ENCODE data around the gene BEND5.

DNA sequence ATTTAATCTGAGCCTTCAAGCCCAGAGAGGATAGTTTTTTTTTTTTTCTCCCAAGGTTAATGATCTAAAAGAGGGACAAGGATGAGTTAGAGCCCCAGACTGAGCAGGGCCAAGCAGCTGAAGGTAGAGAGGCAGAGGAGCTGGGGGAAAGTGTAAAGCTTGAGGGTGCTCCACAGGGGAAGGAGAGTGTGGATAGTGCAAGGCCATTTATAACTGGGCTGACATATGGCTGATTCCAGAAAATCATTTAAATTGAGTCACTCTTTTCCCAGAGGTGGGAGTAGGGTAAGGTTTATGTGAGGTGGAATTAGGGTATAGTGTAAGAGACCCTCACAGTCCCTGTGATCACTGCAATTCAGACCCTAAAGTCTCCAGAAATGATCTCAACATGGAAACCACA, 55.8 kb downstream of the BEND5 start:
- TF ChIP-seq, protein P1, sequence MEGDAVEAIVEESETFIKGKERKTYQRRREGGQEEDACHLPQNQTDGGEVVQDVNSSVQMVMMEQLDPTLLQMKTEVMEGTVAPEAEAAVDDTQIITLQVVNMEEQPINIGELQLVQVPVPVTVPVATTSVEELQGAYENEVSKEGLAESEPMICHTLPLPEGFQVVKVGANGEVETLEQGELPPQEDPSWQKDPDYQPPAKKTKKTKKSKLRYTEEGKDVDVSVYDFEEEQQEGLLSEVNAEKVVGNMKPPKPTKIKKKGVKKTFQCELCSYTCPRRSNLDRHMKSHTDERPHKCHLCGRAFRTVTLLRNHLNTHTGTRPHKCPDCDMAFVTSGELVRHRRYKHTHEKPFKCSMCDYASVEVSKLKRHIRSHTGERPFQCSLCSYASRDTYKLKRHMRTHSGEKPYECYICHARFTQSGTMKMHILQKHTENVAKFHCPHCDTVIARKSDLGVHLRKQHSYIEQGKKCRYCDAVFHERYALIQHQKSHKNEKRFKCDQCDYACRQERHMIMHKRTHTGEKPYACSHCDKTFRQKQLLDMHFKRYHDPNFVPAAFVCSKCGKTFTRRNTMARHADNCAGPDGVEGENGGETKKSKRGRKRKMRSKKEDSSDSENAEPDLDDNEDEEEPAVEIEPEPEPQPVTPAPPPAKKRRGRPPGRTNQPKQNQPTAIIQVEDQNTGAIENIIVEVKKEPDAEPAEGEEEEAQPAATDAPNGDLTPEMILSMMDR (conservative IDR thresholded peaks at IDR 0.05) = no peak
- TF ChIP-seq EZH2 (IDR thresholded peaks at IDR 0.05; ENCODE audit: low read depth) = no peak

Measured in PC-9 (cell line).